ENCODE data around the gene ZIC3. TPM values are rescaled to one million over a fixed set of nuclear protein-coding genes. Genes with fewer than 3 reads are reported as not detected.

ZIC3 gene
- total RNA-seq, 3 donors from 2014 or later (not counting 1 experiment from before 2014, with no cell fraction given), result not detected

- peaks cover 33 to 55% of the 10 kb centered on the region in 2 donors for H3K27me3 Mint-ChIP-seq (ENCODE audit: low read depth in 2 of 2)
- H3K4me3 ChIP-seq (ENCODE audit: low read length), result no peak overlapping the region
- peak overlapping the region; percentile 61 for H3K4me3 Mint-ChIP-seq
- H3K4me1 ChIP-seq (ENCODE audit: control insufficient read depth, insufficient read depth, low read length), result peaks cover 9% of the 10 kb centered on the region
- no peak overlapping the region for H3K27ac ChIP-seq (ENCODE audit: low read length)
- intact Hi-C loops (cut with micrococcal nuclease), result no loop called here
- WGBS (ENCODE audit: insufficient coverage), result 6% methylated on average over 33 of the region's 36 CpGs
- ATAC-seq, result no peak
- H3K9me3 ChIP-seq (ENCODE audit: control insufficient read depth, insufficient read depth, low read length), result no peaks in the 10 kb centered on the region
- peaks cover 7% of the 10 kb centered on the region for H3K36me3 Mint-ChIP-seq
- no peaks in the 10 kb centered on the region for H3K9me3 Mint-ChIP-seq
- H3K27ac Mint-ChIP-seq, result no peak overlapping the region
- peaks cover 21% of the 10 kb centered on the region for H3K27me3 ChIP-seq (ENCODE audit: control insufficient read depth, insufficient read depth, low read length)
- TF ChIP-seq CTCF (IDR thresholded peaks at IDR 0.05), result no peak
- no peaks in the 10 kb centered on the region for H3K36me3 ChIP-seq (ENCODE audit: control insufficient read depth, insufficient read depth, low read length)
- no peak for DNase-seq
- H3K4me1 Mint-ChIP-seq, result peaks cover 0 to 11% of the 10 kb centered on the region in 2 donors
Observed at GRCh38 chrX:137567682-137568232, 1.8 kb downstream of the ZIC3 start.

- Mint-ChIP-seq H3K36me3 (peaks cover 7% of the 10 kb centered on the region), H3K4me1 (peaks cover 0 to 11% of the 10 kb centered on the region in 2 donors), H3K9me3 (no peaks in the 10 kb centered on the region), H3K4me3 (peak overlapping the region; percentile 63), H3K27ac (no peak overlapping the region), H3K27me3 (ENCODE audit: low read depth in 2 of 2) (peaks cover 37 to 59% of the 10 kb centered on the region in 2 donors)
- H3K9me3 ChIP-seq (ENCODE audit: control insufficient read depth, insufficient read depth, low read length), result no peaks in the 10 kb centered on the region
- no peak for TF ChIP-seq CTCF (IDR thresholded peaks at IDR 0.05)
- H3K4me1 ChIP-seq (ENCODE audit: control insufficient read depth, insufficient read depth, low read length), result peaks cover 9% of the 10 kb centered on the region
- H3K36me3 ChIP-seq (ENCODE audit: control insufficient read depth, insufficient read depth, low read length), result no peaks in the 10 kb centered on the region
- DNase-seq, result no peak
- H3K27ac ChIP-seq (ENCODE audit: low read length), result no peak overlapping the region
- H3K4me3 ChIP-seq (ENCODE audit: low read length), result no peak overlapping the region
- intact Hi-C loops (cut with micrococcal nuclease), result no loop called here
- H3K27me3 ChIP-seq (ENCODE audit: control insufficient read depth, insufficient read depth, low read length), result peaks cover 17% of the 10 kb centered on the region
- WGBS (ENCODE audit: insufficient coverage), result 6% methylated on average over 45 of the region's 53 CpGs
- ATAC-seq, result no peak
Observed at GRCh38 chrX:137568741-137569469, 3.0 kb downstream of the ZIC3 start.

GRCh38 chrX:137569470-137569891, 3.6 kb downstream of the ZIC3 start:
- Histone ChIP-seq H3K36me3 (ENCODE audit: control insufficient read depth, insufficient read depth, low read length) (no peaks in the 10 kb centered on the region), H3K4me3 (ENCODE audit: low read length) (no peak overlapping the region), H3K9me3 (ENCODE audit: control insufficient read depth, insufficient read depth, low read length) (no peaks in the 10 kb centered on the region), H3K27ac (ENCODE audit: low read length) (no peak overlapping the region), H3K27me3 (ENCODE audit: control insufficient read depth, insufficient read depth, low read length) (peaks cover 17% of the 10 kb centered on the region), H3K4me1 (ENCODE audit: control insufficient read depth, insufficient read depth, low read length) (peaks cover 9% of the 10 kb centered on the region)
- ATAC-seq (no peak), DNase-seq (no peak)
- Mint-ChIP-seq H3K9me3 (no peaks in the 10 kb centered on the region), H3K27me3 (ENCODE audit: low read depth in 2 of 2) (peaks cover 37 to 59% of the 10 kb centered on the region in 2 donors), H3K4me3 (no peak overlapping the region), H3K36me3 (peaks cover 7% of the 10 kb centered on the region), H3K4me1 (peaks cover 0 to 11% of the 10 kb centered on the region in 2 donors), H3K27ac (no peak overlapping the region)
- WGBS (ENCODE audit: insufficient coverage), result 6% methylated on average over 12 of the region's 16 CpGs
- intact Hi-C loops (cut with micrococcal nuclease), result no loop called here
- no peak for TF ChIP-seq CTCF (IDR thresholded peaks at IDR 0.05)
